Astrocyte (in vitro differentiated cells and primary cell): ENCODE measurements around the gene DNMBP.
"Not testable (repeated sequence)": the region's sequence is repeated elsewhere in the genome, so short reads cannot be mapped to it uniquely, and the experiment has no call there.

Source experiments
- CTCF ChIP-seq: IDR thresholded peaks from 2 replicates; pipeline ENCODE4 v1.5.1; 2011; ENCODE audit warnings: low read depth, mild to moderate bottlenecking, inconsistent platforms, low read length, moderate library complexity; ENCODE audit not compliant: insufficient read depth
- EZH2 ChIP-seq: IDR thresholded peaks from 2 replicates; pipeline ENCODE4 v1.6.1; 2012; ENCODE audit warnings: mild to moderate bottlenecking, low read length, inconsistent platforms; ENCODE audit not compliant: insufficient read depth

GRCh38 chr10:99867250-99867649 lies 142.5 kb downstream of the DNMBP start:
- not testable (repeated sequence) for TF ChIP-seq CTCF, EZH2
